Liver (tissue), 9 donors: Measurements from ENCODE around the gene AP4S1. TPM values are rescaled to one million over a fixed set of nuclear protein-coding genes. Genes with fewer than 3 reads are reported as not detected.

Source experiments
- DNase-seq: peaks from one replicate; pipeline ENCODE4 v3.0.0-alpha.2; 2017; ENCODE audit warnings: low spot score
- H3K27ac ChIP-seq, 2 donors: one replicate each; pipeline ENCODE4 v1.7.0; 2013; ENCODE audit warnings: inconsistent platforms in 2 of 2, low read length in 2 of 2, control low read depth in 1 of 2, low read depth in 1 of 2, mild to moderate bottlenecking in 1 of 2
- H3K27me3 ChIP-seq, 4 donors: one replicate each; pipeline versions ENCODE4 v1.6.1 to v1.7.0; 2013; ENCODE audit warnings: low read length in 3 of 4, inconsistent platforms in 1 of 4, mild to moderate bottlenecking in 1 of 4, moderate library complexity in 1 of 4; ENCODE audit not compliant: control insufficient read depth in 4 of 4, insufficient read depth in 4 of 4
- H3K36me3 ChIP-seq, 4 donors: one replicate each; pipeline versions ENCODE4 v1.6.1 to v1.7.0; 2013; ENCODE audit warnings: low read length in 3 of 4, mild to moderate bottlenecking in 3 of 4, low read depth in 1 of 4, moderate library complexity in 1 of 4; ENCODE audit not compliant: control insufficient read depth in 4 of 4, insufficient read depth in 3 of 4
- H3K4me1 ChIP-seq, 4 donors: one replicate each; pipeline versions ENCODE4 v1.6.1 to v1.7.0; 2013; ENCODE audit warnings: low read length in 3 of 4, mild to moderate bottlenecking in 3 of 4, moderate library complexity in 1 of 4; ENCODE audit not compliant: control insufficient read depth in 4 of 4, insufficient read depth in 4 of 4
- H3K4me3 ChIP-seq, 3 donors: one replicate each; pipeline versions ENCODE4 v1.6.1 to v1.7.0; 2013; ENCODE audit warnings: low read length in 3 of 3, control low read depth in 1 of 3, low read depth in 1 of 3, mild to moderate bottlenecking in 1 of 3
- H3K9ac ChIP-seq, 2 donors: one replicate each; pipeline ENCODE4 v1.7.0; 2013; ENCODE audit warnings: low read length in 2 of 2, mild to moderate bottlenecking in 2 of 2, moderate library complexity in 2 of 2, control low read depth in 1 of 2, low read depth in 1 of 2
- H3K9me3 ChIP-seq, 4 donors: one replicate each; pipeline versions ENCODE4 v1.6.1 to v1.7.0; 2013; ENCODE audit warnings: low read length in 3 of 4; ENCODE audit not compliant: control insufficient read depth in 4 of 4
- EGR1 ChIP-seq, 2 donors: IDR thresholded peaks; 2 replicates each; pipeline ENCODE4 v1.6.1; 2016 to 2018; ENCODE audit warnings: antibody characterized with exemption in 2 of 2, low read depth in 2 of 2
- FOXA1 ChIP-seq: IDR thresholded peaks from 2 replicates; pipeline ENCODE4 v1.6.1; 2016; ENCODE audit warnings: antibody characterized with exemption
- FOXA2 ChIP-seq: IDR thresholded peaks from 2 replicates; pipeline ENCODE4 v1.6.1; 2016; ENCODE audit warnings: antibody characterized with exemption
- GABPA ChIP-seq, 2 donors: IDR thresholded peaks in 1 of 2; conservative IDR thresholded peaks in 1 of 2; 2 replicates each; pipeline ENCODE4 v1.6.1; 2016; ENCODE audit warnings: antibody characterized with exemption in 2 of 2, mild to moderate bottlenecking in 1 of 2, moderate library complexity in 1 of 2
- HNF4A ChIP-seq, 2 donors: conservative IDR thresholded peaks; 2 replicates each; pipeline ENCODE4 v1.6.1; 2016; ENCODE audit warnings: antibody characterized with exemption in 2 of 2, mild to moderate bottlenecking in 2 of 2
- HNF4G ChIP-seq: IDR thresholded peaks from 2 replicates; pipeline ENCODE4 v1.6.1; 2016; ENCODE audit warnings: antibody characterized with exemption
- JUND ChIP-seq, 2 donors: IDR thresholded peaks; 2 replicates each; pipeline ENCODE4 v1.6.1; 2016; ENCODE audit warnings: antibody characterized with exemption in 2 of 2
- NR2F2 ChIP-seq: IDR thresholded peaks from 2 replicates; pipeline ENCODE4 v1.6.1; 2016; ENCODE audit warnings: antibody characterized with exemption
- RAD21 ChIP-seq, 2 donors: IDR thresholded peaks; 2 replicates each; pipeline ENCODE4 v1.6.1; 2016; ENCODE audit warnings: antibody characterized with exemption in 2 of 2, mild to moderate bottlenecking in 2 of 2
- RXRA ChIP-seq, 2 donors: IDR thresholded peaks; 2 replicates each; pipeline ENCODE4 v1.6.1; 2017 to 2018; ENCODE audit warnings: antibody characterized with exemption in 2 of 2, mild to moderate bottlenecking in 1 of 2
- SP1 ChIP-seq: IDR thresholded peaks from 2 replicates; pipeline ENCODE4 v1.6.1; 2018; ENCODE audit warnings: antibody characterized with exemption, mild to moderate bottlenecking
- TAF1 ChIP-seq: conservative IDR thresholded peaks from 2 replicates; pipeline ENCODE4 v1.6.1; 2016; ENCODE audit warnings: antibody characterized with exemption, mild to moderate bottlenecking
- YY1 ChIP-seq: IDR thresholded peaks from 2 replicates; pipeline ENCODE4 v1.6.1; 2016; ENCODE audit warnings: antibody characterized with exemption, mild to moderate bottlenecking
- polyA plus RNA-seq, 2 donors: library from polyadenylated mRNA; stranded (reverse) in 1 of 2; unstranded in 1 of 2; fragments of 200-250 nt in 1 of 2; fragments of >200 nt in 1 of 2; fragmentation: Nextera tagmentation in 1 of 2; extraction: Ambion mirVana in 1 of 2; gene quantifications; one replicate each; pipeline versions ENCODE4 v1.2.1 to v1.2.3, GENCODE V29; 2013 to 2015
- total RNA-seq, 2 donors: library from RNA; depleted of rRNA; stranded (reverse); fragments of >200 nt; gene quantifications; one replicate each; pipeline ENCODE4 v1.2.3, GENCODE V29; 2014
- TF ChIP-seq, protein P1 (sequence below): IDR thresholded peaks from 2 replicates; pipeline ENCODE4 v1.6.1; 2016; ENCODE audit warnings: antibody characterized with exemption
- TF ChIP-seq, protein P2 (sequence below): fragments of 150-350 bp; IDR thresholded peaks from 2 replicates; pipeline ENCODE4 v1.5.1; 2017; ENCODE audit warnings: improper control_type of control experiment, low read depth, low read length; ENCODE audit not compliant: missing input control
- TF ChIP-seq, protein P3 (sequence below): IDR thresholded peaks from 2 replicates; pipeline ENCODE4 v1.6.1; 2016; ENCODE audit warnings: antibody characterized with exemption
- TF ChIP-seq, protein P4 (sequence below): IDR thresholded peaks from 2 replicates; pipeline ENCODE4 v1.6.1; 2016; ENCODE audit warnings: antibody characterized with exemption
- TF ChIP-seq, protein P5 (sequence below): IDR thresholded peaks from 2 replicates; pipeline ENCODE4 v1.6.1; 2016; ENCODE audit warnings: antibody characterized with exemption, mild to moderate bottlenecking
- donor health status: healthy.
- donor health status: healthy.
- donor health status: healthy.
- donor health status: healthy.
- donor health status: healthy.

AP4S1 gene
- total and polyA plus RNA-seq, 4 donors, result 1.3 to 4.3 (median 1.7) TPM

DNA sequence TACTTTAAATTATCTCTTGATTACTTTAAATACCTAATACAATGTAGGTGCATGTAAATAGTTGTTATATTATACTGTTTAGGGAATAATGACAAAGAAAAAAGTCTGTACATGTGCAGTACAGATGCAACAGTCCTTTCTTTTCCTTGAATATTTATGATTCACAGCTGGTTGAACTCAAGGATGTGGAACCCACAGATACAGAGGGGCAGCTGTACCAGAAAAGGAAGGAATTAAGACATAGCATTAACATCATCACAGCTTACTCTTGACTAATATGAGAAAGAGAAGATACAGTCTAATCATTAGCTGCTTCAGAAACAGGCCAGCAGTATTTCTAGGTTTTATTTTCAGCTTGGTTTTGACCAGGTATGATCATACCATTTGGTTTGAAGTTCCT is 34.7 kb upstream of the AP4S1 start:
- Histone ChIP-seq H3K9ac (no peak overlapping the region), H3K4me1 (peaks cover 6 to 36% (median 7%) of the 10 kb centered on the region in 4 donors), H3K4me3 (no peak overlapping the region), H3K27ac (no peak overlapping the region), H3K9me3 (no peaks in the 10 kb centered on the region), H3K27me3 (no peaks in the 10 kb centered on the region), H3K36me3 (no peaks in the 10 kb centered on the region)
- DNase-seq, result no peak
- TF ChIP-seq, protein P1, sequence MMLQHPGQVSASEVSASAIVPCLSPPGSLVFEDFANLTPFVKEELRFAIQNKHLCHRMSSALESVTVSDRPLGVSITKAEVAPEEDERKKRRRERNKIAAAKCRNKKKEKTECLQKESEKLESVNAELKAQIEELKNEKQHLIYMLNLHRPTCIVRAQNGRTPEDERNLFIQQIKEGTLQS, result no peak
- TF ChIP-seq TAF1, result no peak
- TF ChIP-seq FOXA2, result no peak
- TF ChIP-seq, protein P2, sequence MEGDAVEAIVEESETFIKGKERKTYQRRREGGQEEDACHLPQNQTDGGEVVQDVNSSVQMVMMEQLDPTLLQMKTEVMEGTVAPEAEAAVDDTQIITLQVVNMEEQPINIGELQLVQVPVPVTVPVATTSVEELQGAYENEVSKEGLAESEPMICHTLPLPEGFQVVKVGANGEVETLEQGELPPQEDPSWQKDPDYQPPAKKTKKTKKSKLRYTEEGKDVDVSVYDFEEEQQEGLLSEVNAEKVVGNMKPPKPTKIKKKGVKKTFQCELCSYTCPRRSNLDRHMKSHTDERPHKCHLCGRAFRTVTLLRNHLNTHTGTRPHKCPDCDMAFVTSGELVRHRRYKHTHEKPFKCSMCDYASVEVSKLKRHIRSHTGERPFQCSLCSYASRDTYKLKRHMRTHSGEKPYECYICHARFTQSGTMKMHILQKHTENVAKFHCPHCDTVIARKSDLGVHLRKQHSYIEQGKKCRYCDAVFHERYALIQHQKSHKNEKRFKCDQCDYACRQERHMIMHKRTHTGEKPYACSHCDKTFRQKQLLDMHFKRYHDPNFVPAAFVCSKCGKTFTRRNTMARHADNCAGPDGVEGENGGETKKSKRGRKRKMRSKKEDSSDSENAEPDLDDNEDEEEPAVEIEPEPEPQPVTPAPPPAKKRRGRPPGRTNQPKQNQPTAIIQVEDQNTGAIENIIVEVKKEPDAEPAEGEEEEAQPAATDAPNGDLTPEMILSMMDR, result no peak
- no peak for TF ChIP-seq NR2F2
- TF ChIP-seq EGR1 (IDR thresholded peaks at IDR 0.05; ENCODE audit: low read depth in 2 of 2), result no peak
- TF ChIP-seq SP1, result no peak
- TF ChIP-seq, protein P3, sequence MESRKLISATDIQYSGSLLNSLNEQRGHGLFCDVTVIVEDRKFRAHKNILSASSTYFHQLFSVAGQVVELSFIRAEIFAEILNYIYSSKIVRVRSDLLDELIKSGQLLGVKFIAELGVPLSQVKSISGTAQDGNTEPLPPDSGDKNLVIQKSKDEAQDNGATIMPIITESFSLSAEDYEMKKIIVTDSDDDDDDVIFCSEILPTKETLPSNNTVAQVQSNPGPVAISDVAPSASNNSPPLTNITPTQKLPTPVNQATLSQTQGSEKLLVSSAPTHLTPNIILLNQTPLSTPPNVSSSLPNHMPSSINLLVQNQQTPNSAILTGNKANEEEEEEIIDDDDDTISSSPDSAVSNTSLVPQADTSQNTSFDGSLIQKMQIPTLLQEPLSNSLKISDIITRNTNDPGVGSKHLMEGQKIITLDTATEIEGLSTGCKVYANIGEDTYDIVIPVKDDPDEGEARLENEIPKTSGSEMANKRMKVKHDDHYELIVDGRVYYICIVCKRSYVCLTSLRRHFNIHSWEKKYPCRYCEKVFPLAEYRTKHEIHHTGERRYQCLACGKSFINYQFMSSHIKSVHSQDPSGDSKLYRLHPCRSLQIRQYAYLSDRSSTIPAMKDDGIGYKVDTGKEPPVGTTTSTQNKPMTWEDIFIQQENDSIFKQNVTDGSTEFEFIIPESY, result no peak
- TF ChIP-seq HNF4A (conservative IDR thresholded peaks at IDR 0.05), result no peak
- no peak for TF ChIP-seq RAD21 (IDR thresholded peaks at IDR 0.05)
- TF ChIP-seq, protein P4, sequence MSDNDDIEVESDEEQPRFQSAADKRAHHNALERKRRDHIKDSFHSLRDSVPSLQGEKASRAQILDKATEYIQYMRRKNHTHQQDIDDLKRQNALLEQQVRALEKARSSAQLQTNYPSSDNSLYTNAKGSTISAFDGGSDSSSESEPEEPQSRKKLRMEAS, result no peak
- no peak for TF ChIP-seq FOXA1
- TF ChIP-seq, protein P5, sequence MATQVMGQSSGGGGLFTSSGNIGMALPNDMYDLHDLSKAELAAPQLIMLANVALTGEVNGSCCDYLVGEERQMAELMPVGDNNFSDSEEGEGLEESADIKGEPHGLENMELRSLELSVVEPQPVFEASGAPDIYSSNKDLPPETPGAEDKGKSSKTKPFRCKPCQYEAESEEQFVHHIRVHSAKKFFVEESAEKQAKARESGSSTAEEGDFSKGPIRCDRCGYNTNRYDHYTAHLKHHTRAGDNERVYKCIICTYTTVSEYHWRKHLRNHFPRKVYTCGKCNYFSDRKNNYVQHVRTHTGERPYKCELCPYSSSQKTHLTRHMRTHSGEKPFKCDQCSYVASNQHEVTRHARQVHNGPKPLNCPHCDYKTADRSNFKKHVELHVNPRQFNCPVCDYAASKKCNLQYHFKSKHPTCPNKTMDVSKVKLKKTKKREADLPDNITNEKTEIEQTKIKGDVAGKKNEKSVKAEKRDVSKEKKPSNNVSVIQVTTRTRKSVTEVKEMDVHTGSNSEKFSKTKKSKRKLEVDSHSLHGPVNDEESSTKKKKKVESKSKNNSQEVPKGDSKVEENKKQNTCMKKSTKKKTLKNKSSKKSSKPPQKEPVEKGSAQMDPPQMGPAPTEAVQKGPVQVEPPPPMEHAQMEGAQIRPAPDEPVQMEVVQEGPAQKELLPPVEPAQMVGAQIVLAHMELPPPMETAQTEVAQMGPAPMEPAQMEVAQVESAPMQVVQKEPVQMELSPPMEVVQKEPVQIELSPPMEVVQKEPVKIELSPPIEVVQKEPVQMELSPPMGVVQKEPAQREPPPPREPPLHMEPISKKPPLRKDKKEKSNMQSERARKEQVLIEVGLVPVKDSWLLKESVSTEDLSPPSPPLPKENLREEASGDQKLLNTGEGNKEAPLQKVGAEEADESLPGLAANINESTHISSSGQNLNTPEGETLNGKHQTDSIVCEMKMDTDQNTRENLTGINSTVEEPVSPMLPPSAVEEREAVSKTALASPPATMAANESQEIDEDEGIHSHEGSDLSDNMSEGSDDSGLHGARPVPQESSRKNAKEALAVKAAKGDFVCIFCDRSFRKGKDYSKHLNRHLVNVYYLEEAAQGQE, result no peak
- TF ChIP-seq GABPA (IDR thresholded peaks at IDR 0.05 in 1 of 2, conservative IDR thresholded peaks at IDR 0.05 in 1 of 2), result no peak
- no peak for TF ChIP-seq JUND (IDR thresholded peaks at IDR 0.05)
- TF ChIP-seq RXRA (IDR thresholded peaks at IDR 0.05), result no peak
- no peak for TF ChIP-seq YY1
- no peak for TF ChIP-seq HNF4G
